GM12878 (cell line): ENCODE results near the gene CYTH3. TPM values are rescaled to one million over a fixed set of nuclear protein-coding genes. Genes with fewer than 3 reads are reported as not detected.

Experiments
- ATAC-seq: fragments of 200-7000 bp; cut with Tn5 transposase; 3 replicates; pipeline ENCODE4 v1.9.1; 2020; ENCODE audit warnings: mild to moderate bottlenecking, moderate library complexity
- BruUV-seq: library from RNA; stranded (reverse); fragments of 400-500 nt; replicated peaks from 2 replicates; lab custom pipeline; 2021; lab: Mats Ljungman, UMichigan
- CTCF ChIA-PET: fragments of 300-600 bp; sonication (Branson Sonifier 250); formaldehyde crosslinking; extraction: SDS; loops from one replicate; lab custom pipeline; 2021; ENCODE audit warnings: inconsistent platforms; lab: Yijun Ruan, JAX
- POLR2A ChIA-PET: fragments of 350-600 bp; formaldehyde crosslinking; extraction: SDS; loops from one replicate; lab custom pipeline; 2021; ENCODE audit warnings: inconsistent platforms; lab: Charles Lee
- RAD21 ChIA-PET: fragments of 300-600 bp; sonication (Branson Sonifier 250); formaldehyde crosslinking; loops from one replicate; lab custom pipeline; 2023; ENCODE audit warnings: antibody characterized with exemption; ENCODE audit not compliant: unreplicated experiment; lab: Charles Lee
- SMC1A ChIA-PET: fragments of 300-600 bp; sonication (Branson Sonifier 250); formaldehyde crosslinking; loops from one replicate; lab custom pipeline; 2023; ENCODE audit not compliant: unreplicated experiment, uncharacterized antibody; lab: Charles Lee
- DNase-seq: peaks from one replicate; pipeline ENCODE4 v3.0.0-alpha.2; 2011; ENCODE audit warnings: low read depth, low spot score
- FAIRE-seq: peaks from 3 replicates; lab custom pipeline; 2011; peaks lifted over from hg19 to GRCh38; lab: Jason Lieb, UNC
- H2AFZ ChIP-seq: 2 replicates; pipeline ENCODE4 v1.6.0; 2011; ENCODE audit warnings: low read depth, low read length, control low read depth; ENCODE audit not compliant: control insufficient read depth
- H3K27ac ChIP-seq: 2 replicates; pipeline ENCODE4 v1.5.1; 2011; ENCODE audit warnings: control low read depth; ENCODE audit not compliant: control insufficient read depth, insufficient read depth
- H3K27me3 ChIP-seq, 2 experiments: replicated peaks in 1 of 2; 2 replicates each; pipeline versions ENCODE4 v1.6.0 to v1.6.1; 2011; ENCODE audit warnings: low read length in 1 of 2; ENCODE audit not compliant: control insufficient read depth in 2 of 2, insufficient read depth in 2 of 2
- H3K36me3 ChIP-seq, 2 experiments: 2 replicates each; pipeline ENCODE4 v1.5.1; 2011; ENCODE audit warnings: low read length in 1 of 2; ENCODE audit not compliant: control insufficient read depth in 2 of 2, insufficient read depth in 2 of 2
- H3K4me1 ChIP-seq: 2 replicates; pipeline ENCODE4 v1.6.1; 2011; ENCODE audit warnings: mild to moderate bottlenecking, low read length, moderate library complexity, mixed read lengths; ENCODE audit not compliant: control insufficient read depth, insufficient read depth
- H3K4me2 ChIP-seq: 2 replicates; pipeline ENCODE4 v1.6.0; 2011; ENCODE audit warnings: control low read depth; ENCODE audit not compliant: control insufficient read depth, insufficient read depth
- H3K4me3 ChIP-seq: fragments of 200-600 bp; sonication (generic); 2 replicates; pipeline ENCODE4 v1.5.1; 2016
- H3K79me2 ChIP-seq: 2 replicates; pipeline ENCODE4 v1.6.0; 2011; ENCODE audit warnings: low read length; ENCODE audit not compliant: control insufficient read depth, insufficient read depth
- H3K9ac ChIP-seq: 2 replicates; pipeline ENCODE4 v1.8.0; 2011; ENCODE audit warnings: low read length, control low read depth, mixed read lengths; ENCODE audit not compliant: control insufficient read depth, insufficient read depth
- H3K9me3 ChIP-seq: replicated peaks from 3 replicates; pipeline ENCODE4 v1.5.1; 2011; ENCODE audit warnings: mild to moderate bottlenecking, low read length; ENCODE audit not compliant: control insufficient read depth, insufficient read depth
- H4K20me1 ChIP-seq: 2 replicates; pipeline ENCODE4 v1.6.0; 2011; ENCODE audit not compliant: control insufficient read depth, insufficient read depth
- CBX3 ChIP-seq: fragments of 200-600 bp; sonication (generic); IDR thresholded peaks from 2 replicates; pipeline ENCODE4 v1.6.1; 2016; ENCODE audit warnings: low read depth, borderline replicate concordance
- GABPA ChIP-seq: IDR thresholded peaks from 2 replicates; pipeline ENCODE4 v1.6.1; 2014; ENCODE audit warnings: antibody characterized with exemption, low read depth, mild to moderate bottlenecking, inconsistent platforms
- MXI1 ChIP-seq: fragments of 150-350 bp; IDR thresholded peaks from 2 replicates; pipeline ENCODE4 v1.6.1; 2011; ENCODE audit warnings: low read depth, mild to moderate bottlenecking, inconsistent platforms, low read length, improper control_type of control experiment
- NFXL1 ChIP-seq: fragments of 450-650 bp; IDR thresholded peaks from 2 replicates; pipeline ENCODE4 v1.6.1; 2017; ENCODE audit warnings: antibody characterized with exemption, mild to moderate bottlenecking, borderline replicate concordance
- RELA ChIP-seq: fragments of 450-650 bp; IDR thresholded peaks from 2 replicates; pipeline ENCODE4 v1.8.0; 2014; ENCODE audit warnings: borderline replicate concordance; ENCODE audit not compliant: partially characterized antibody
- RUNX3 ChIP-seq: IDR thresholded peaks from 2 replicates; pipeline ENCODE4 v1.6.1; 2012; ENCODE audit warnings: low read length, inconsistent platforms
- SUPT20H ChIP-seq: IDR thresholded peaks from 2 replicates; pipeline ENCODE4 v1.6.1; 2011; ENCODE audit warnings: low read depth, mild to moderate bottlenecking, low read length, moderate library complexity, borderline replicate concordance; ENCODE audit not compliant: control insufficient read depth
- TARDBP ChIP-seq: IDR thresholded peaks from 2 replicates; pipeline ENCODE4 v1.6.1; 2016; ENCODE audit warnings: borderline replicate concordance
- WGBS: methylation state at CpG from one replicate; pipeline ENCODE4 v1.1.6; 2016; ENCODE audit warnings: low lambda C conversion rate; ENCODE audit not compliant: insufficient replicate concordance, insufficient coverage; ENCODE audit errors: missing lambda C conversion rate; 5-methylcytosine and 5-hydroxymethylcytosine counted together
- in situ Hi-C: fragments of 300-500 bp; cut with MboI; formaldehyde crosslinking; loops from 9 replicates; pipeline ENCODE4 v1.14.3; 2018; ENCODE audit warnings: mixed read lengths
- intact Hi-C: fragments of 100-400 bp; cut with micrococcal nuclease; formaldehyde crosslinking; loops from one replicate; pipeline ENCODE4 v1.14.2; 2022; ENCODE audit not compliant: unreplicated experiment
- polyA plus RNA-seq, 11 experiments: library from polyadenylated mRNA; depleted of rRNA in 4 of 11; unstranded in 6 of 11; stranded (reverse) in 5 of 11; fragments of >200 nt; fragmentation: Nextera tagmentation in 4 of 11; fragmentation: Illumina TruSeq in 1 of 11; extraction: Ambion mirVana in 4 of 11; extraction: Trizol in 1 of 11; gene quantifications; 1 replicate in 1 of 11; 2 replicates in 10 of 11; pipeline versions ENCODE4 v1.2.1 to v1.2.3, GENCODE V29; 2011 to 2016; ENCODE audit warnings: inconsistent platforms in 2 of 11, missing spikeins in 2 of 11, low read depth in 1 of 11
- total RNA-seq, 4 experiments: library from RNA; depleted of rRNA in 3 of 4; stranded (reverse); fragments of >200 nt in 3 of 4; fragmentation: Illumina TruSeq in 1 of 4; extraction: Trizol in 1 of 4; gene quantifications; 2 replicates each; pipeline versions ENCODE4 v1.2.1 to v1.2.3, GENCODE V29; 2013 to 2021
- TF ChIP-seq, protein P1 (sequence below): fragments of 450-650 bp; IDR thresholded peaks from 2 replicates; pipeline ENCODE4 v1.6.1; 2016; ENCODE audit warnings: mild to moderate bottlenecking
- TF ChIP-seq, protein P2 (sequence below): IDR thresholded peaks from 2 replicates; pipeline ENCODE4 v1.6.1; 2012; ENCODE audit warnings: mild to moderate bottlenecking, low read depth, low read length
- TF ChIP-seq, protein P3 (sequence below): fragments of 450-650 bp; IDR thresholded peaks from 2 replicates; pipeline ENCODE4 v1.6.1; 2017; ENCODE audit warnings: mild to moderate bottlenecking
- TF ChIP-seq, protein P4 (sequence below): IDR thresholded peaks from 2 replicates; pipeline ENCODE4 v1.6.1; 2012; ENCODE audit warnings: low read depth, low read length, improper control_type of control experiment
- TF ChIP-seq, protein P5 (sequence below): IDR thresholded peaks from 2 replicates; pipeline ENCODE4 v1.6.1; 2011; ENCODE audit warnings: borderline replicate concordance, low read depth, mild to moderate bottlenecking, moderate library complexity, mixed read lengths, low read length; ENCODE audit not compliant: insufficient read depth; ENCODE audit errors: extremely low read length

The CYTH3 gene
- total and polyA plus RNA-seq, 10 of the 15 experiments (the other 5 are each of a cell fraction or from before 2014, with no cell fraction given): 0.45 to 28.2 (median 15.7) TPM

DNA sequence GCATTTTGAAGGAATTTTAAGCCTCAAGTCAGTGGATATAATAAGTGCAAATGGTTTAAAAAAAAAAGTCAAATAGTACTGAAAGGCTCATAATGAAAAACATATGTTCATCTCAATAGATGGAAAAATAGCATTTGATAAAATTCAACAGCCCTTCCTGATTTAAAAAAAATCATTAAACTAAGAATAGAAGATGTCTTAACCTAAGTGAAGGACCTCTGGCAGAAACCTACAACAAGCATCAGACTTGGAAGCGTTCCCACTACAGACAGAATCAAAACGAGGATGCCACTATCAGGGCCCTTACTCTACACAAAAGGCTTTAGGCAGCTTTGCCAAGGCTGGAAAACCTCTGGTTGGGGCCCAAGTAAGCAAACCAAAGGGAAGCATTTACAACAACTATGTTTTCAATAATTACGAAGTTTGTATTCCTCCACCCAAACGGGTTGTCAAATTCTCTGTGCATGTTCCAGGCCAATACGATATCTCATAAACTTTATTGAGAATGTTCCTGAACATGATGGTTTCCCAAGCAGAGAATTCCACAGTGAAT lies 45.1 kb downstream of the CYTH3 start (continued):
- TF ChIP-seq, protein P1, sequence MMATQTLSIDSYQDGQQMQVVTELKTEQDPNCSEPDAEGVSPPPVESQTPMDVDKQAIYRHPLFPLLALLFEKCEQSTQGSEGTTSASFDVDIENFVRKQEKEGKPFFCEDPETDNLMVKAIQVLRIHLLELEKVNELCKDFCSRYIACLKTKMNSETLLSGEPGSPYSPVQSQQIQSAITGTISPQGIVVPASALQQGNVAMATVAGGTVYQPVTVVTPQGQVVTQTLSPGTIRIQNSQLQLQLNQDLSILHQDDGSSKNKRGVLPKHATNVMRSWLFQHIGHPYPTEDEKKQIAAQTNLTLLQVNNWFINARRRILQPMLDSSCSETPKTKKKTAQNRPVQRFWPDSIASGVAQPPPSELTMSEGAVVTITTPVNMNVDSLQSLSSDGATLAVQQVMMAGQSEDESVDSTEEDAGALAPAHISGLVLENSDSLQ: no peak

DNA sequence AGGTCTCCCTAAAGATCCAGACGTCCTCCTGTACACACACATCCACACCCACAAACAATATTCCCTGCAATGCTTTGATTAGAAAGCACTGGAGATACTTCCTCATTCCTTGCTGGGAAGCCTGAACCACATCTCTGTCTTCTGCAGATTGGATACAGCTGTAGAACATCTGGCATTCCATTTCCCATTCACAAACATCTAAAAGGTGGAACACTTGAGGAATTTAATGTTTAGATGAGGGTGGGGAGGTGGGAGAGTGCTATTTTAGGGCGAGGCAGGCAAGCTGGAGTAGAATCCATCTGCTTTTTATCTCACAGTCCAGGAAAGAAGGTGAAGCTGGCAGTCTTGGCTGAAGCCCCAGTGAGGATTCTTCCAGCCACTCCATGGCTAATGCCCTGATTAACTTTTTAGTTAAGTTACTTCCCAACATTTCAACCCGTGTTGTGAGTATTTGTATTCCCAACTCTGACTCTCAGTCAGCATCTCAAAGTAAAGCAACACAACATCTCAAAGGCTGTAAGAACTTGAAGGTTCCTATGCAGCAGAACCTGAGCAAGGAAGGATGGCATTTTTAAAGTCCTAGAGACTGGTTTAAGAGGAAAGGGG lies 46.1 kb downstream of the CYTH3 start:
- ATAC-seq: no peak
- ChIA-PET POLR2A (interaction anchor here (0.6 kb wide), 1 partner anchor 56 kb away, joined by 4 read pairs; no protein-coding TSS in a partner anchor), RAD21 (interaction anchor here (1.0 kb wide), 1 partner anchor 45 kb away, joined by 3 read pairs; no protein-coding TSS in a partner anchor), SMC1A (interaction anchor here (0.8 to 1.0 kb wide), 2 partner anchors 28 to 40 kb away, joined by 3 read pairs; no protein-coding TSS in a partner anchor), CTCF (no interaction called here)
- 53% methylated on average over 3 of the region's 3 CpGs for WGBS
- H3K27me3 ChIP-seq: no peaks in the 10 kb centered on the region
- BruUV-seq: no TSS peak
- H3K9ac ChIP-seq: no peak overlapping the region
- H3K27ac ChIP-seq: no peak overlapping the region
- intact Hi-C loops: no loop called here
- H3K79me2 ChIP-seq: peaks cover 25% of the 10 kb centered on the region
- no peaks in the 10 kb centered on the region for H4K20me1 ChIP-seq
- no peak overlapping the region for H3K4me3 ChIP-seq
- no peaks in the 10 kb centered on the region for H3K36me3 ChIP-seq
- H3K4me1 ChIP-seq: peaks cover 20% of the 10 kb centered on the region; the same call in 1 of the 2 replicates
- no peak overlapping the region for H3K4me2 ChIP-seq
- H3K9me3 ChIP-seq: no peaks in the 10 kb centered on the region
- no peak for DNase-seq
- no peak for FAIRE-seq
- no peak overlapping the region for H2AFZ ChIP-seq
- in situ Hi-C loops: no loop called here
- TF ChIP-seq CBX3: no peak
- TF ChIP-seq, protein P2, sequence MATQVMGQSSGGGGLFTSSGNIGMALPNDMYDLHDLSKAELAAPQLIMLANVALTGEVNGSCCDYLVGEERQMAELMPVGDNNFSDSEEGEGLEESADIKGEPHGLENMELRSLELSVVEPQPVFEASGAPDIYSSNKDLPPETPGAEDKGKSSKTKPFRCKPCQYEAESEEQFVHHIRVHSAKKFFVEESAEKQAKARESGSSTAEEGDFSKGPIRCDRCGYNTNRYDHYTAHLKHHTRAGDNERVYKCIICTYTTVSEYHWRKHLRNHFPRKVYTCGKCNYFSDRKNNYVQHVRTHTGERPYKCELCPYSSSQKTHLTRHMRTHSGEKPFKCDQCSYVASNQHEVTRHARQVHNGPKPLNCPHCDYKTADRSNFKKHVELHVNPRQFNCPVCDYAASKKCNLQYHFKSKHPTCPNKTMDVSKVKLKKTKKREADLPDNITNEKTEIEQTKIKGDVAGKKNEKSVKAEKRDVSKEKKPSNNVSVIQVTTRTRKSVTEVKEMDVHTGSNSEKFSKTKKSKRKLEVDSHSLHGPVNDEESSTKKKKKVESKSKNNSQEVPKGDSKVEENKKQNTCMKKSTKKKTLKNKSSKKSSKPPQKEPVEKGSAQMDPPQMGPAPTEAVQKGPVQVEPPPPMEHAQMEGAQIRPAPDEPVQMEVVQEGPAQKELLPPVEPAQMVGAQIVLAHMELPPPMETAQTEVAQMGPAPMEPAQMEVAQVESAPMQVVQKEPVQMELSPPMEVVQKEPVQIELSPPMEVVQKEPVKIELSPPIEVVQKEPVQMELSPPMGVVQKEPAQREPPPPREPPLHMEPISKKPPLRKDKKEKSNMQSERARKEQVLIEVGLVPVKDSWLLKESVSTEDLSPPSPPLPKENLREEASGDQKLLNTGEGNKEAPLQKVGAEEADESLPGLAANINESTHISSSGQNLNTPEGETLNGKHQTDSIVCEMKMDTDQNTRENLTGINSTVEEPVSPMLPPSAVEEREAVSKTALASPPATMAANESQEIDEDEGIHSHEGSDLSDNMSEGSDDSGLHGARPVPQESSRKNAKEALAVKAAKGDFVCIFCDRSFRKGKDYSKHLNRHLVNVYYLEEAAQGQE: no peak
- TF ChIP-seq MXI1: no peak
- TF ChIP-seq, protein P3, sequence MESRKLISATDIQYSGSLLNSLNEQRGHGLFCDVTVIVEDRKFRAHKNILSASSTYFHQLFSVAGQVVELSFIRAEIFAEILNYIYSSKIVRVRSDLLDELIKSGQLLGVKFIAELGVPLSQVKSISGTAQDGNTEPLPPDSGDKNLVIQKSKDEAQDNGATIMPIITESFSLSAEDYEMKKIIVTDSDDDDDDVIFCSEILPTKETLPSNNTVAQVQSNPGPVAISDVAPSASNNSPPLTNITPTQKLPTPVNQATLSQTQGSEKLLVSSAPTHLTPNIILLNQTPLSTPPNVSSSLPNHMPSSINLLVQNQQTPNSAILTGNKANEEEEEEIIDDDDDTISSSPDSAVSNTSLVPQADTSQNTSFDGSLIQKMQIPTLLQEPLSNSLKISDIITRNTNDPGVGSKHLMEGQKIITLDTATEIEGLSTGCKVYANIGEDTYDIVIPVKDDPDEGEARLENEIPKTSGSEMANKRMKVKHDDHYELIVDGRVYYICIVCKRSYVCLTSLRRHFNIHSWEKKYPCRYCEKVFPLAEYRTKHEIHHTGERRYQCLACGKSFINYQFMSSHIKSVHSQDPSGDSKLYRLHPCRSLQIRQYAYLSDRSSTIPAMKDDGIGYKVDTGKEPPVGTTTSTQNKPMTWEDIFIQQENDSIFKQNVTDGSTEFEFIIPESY: no peak
- no peak for TF ChIP-seq NFXL1
- TF ChIP-seq TARDBP: no peak
- no peak for TF ChIP-seq SUPT20H
- TF ChIP-seq GABPA: no peak
- TF ChIP-seq, protein P4, sequence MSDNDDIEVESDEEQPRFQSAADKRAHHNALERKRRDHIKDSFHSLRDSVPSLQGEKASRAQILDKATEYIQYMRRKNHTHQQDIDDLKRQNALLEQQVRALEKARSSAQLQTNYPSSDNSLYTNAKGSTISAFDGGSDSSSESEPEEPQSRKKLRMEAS: no peak
- TF ChIP-seq, protein P5, sequence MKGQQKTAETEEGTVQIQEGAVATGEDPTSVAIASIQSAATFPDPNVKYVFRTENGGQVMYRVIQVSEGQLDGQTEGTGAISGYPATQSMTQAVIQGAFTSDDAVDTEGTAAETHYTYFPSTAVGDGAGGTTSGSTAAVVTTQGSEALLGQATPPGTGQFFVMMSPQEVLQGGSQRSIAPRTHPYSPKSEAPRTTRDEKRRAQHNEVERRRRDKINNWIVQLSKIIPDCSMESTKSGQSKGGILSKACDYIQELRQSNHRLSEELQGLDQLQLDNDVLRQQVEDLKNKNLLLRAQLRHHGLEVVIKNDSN: no peak
- TF ChIP-seq RELA: no peak
- TF ChIP-seq RUNX3: no peak
